Left renal pelvis (tissue), 4 donors: Measurements from ENCODE around the gene PABPC1L2A. TPM values are rescaled to one million over a fixed set of nuclear protein-coding genes. Genes with fewer than 3 reads are reported as not detected.
"Not testable (repeated sequence)": the region's sequence is repeated elsewhere in the genome, so short reads cannot be mapped to it uniquely, and the experiment has no call there.

Experiments used
- DNase-seq, 4 donors: peaks; one replicate each; pipeline ENCODE4 v3.0.0-alpha.2; 2013; ENCODE audit warnings: low read depth in 4 of 4, low spot score in 3 of 4
- polyA plus RNA-seq, 4 donors: library from polyadenylated mRNA; unstranded; fragments of 120-200 nt; gene quantifications; one replicate each; pipeline ENCODE4 v1.2.1, GENCODE V29; 2013; ENCODE audit not compliant: insufficient read length in 4 of 4

Gene PABPC1L2A
- polyA plus RNA-seq = under 1 TPM in 3 of 4 donors, not detected in 1; 0.05 to 0.07 (median 0.06) TPM

- DNase-seq = not testable (repeated sequence)
Measured at GRCh38 chrX:73079024-73079562, at the start of gene PABPC1L2A. PABPC1L2A (minus strand) TSS chrX:73079512; CDS start chrX:73079386, 126 bp downstream.

- no peak for DNase-seq
Measured at GRCh38 chrX:73127700-73128241, 48.5 kb upstream of the PABPC1L2A start.

GRCh38 chrX:73126240-73126639 lies 46.9 kb upstream of the PABPC1L2A start:
- no peak for DNase-seq

GRCh38 chrX:73099505-73099904 lies 20.2 kb upstream of the PABPC1L2A start:
- not testable (repeated sequence) for DNase-seq

GRCh38 chrX:73086766-73087165 lies 7.5 kb upstream of the PABPC1L2A start:
- not testable (repeated sequence) for DNase-seq

- DNase-seq = not testable (repeated sequence)
Measured at GRCh38 chrX:73079884-73080283, 572 bp upstream of the PABPC1L2A start.

GRCh38 chrX:73078597-73078996 lies 715 bp downstream of the PABPC1L2A start:
- DNase-seq = not testable (repeated sequence)

GRCh38 chrX:73076838-73077237 lies 2.5 kb downstream of the PABPC1L2A start:
- DNase-seq = no peak

- no peak for DNase-seq
Measured at GRCh38 chrX:73069365-73070035, 9.8 kb downstream of the PABPC1L2A start.

GRCh38 chrX:73068467-73069364 lies 10.6 kb downstream of the PABPC1L2A start:
- no peak for DNase-seq

- not testable (repeated sequence) for DNase-seq
Measured at GRCh38 chrX:73067761-73068466, 11.4 kb downstream of the PABPC1L2A start.

- no peak for DNase-seq
Measured at GRCh38 chrX:73028876-73029275, 50.4 kb downstream of the PABPC1L2A start.

Other genes with a start within 250 kb of the PABPC1L2A start
- not detected for gene FAM236C, start 166.9 kb downstream of the PABPC1L2A start, polyA plus RNA-seq
- under 1 TPM in 3 of 4 donors, not detected in 1; 0.30 to 0.92 (median 0.47) TPM for gene FAM236A, start 141.3 kb downstream of the PABPC1L2A start, polyA plus RNA-seq
- under 1 TPM; 0.17 to 0.70 (median 0.22) TPM for gene DMRTC1, start 135.7 kb downstream of the PABPC1L2A start, polyA plus RNA-seq
- under 1 TPM in 1 of 4 donors, not detected in 3; 0.09 TPM for gene PABPC1L2B, start 76.6 kb downstream of the PABPC1L2A start, polyA plus RNA-seq
- gene NAP1L2, start 135.3 kb upstream of the PABPC1L2A start, polyA plus RNA-seq = 1 to 10 TPM; 2.2 to 7.8 (median 3.2) TPM